DMS 273 (cell line): ENCODE data around the gene ZFP3.
"Not testable (repeated sequence)": the region's sequence is repeated elsewhere in the genome, so short reads cannot be mapped to it uniquely, and the experiment has no call there.

ENCODE experiments used
- DNase-seq: peaks from one replicate; lab custom pipeline; 2025; ENCODE audit not compliant: unreplicated experiment; lab: John Stamatoyannopoulos, UW

Gene ZFP3

DNA sequence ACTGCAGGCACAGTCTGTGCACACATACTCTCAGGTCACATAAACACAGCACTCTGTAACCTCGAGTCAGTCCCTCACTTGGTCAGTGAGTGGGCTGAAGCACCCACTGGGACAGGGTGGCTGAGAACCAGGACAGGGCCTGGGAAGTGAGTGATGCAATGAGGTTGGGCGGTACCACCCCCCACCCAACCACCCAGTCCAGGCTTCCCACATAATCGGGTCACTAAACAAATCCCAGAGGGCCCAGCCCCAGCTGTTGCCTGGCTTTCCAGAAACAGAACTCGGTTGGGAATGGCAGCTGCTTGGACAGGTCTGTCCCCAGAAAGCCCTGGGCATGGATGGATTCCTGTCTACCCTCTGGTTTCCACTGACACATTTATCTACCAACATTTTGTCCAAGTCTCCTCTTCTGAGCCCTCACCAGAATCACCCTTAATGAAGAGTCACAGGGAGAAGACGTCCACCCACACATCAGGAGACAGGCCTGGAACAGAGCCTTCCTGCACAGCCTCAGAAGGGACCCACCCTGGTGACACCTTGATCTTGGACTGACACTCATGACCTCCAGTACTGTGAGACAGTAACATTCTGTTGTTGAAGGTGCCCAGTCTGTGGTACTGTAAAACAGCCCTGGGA, 46.0 kb downstream of the ZFP3 start:
- DNase-seq, result not testable (repeated sequence)

DNA sequence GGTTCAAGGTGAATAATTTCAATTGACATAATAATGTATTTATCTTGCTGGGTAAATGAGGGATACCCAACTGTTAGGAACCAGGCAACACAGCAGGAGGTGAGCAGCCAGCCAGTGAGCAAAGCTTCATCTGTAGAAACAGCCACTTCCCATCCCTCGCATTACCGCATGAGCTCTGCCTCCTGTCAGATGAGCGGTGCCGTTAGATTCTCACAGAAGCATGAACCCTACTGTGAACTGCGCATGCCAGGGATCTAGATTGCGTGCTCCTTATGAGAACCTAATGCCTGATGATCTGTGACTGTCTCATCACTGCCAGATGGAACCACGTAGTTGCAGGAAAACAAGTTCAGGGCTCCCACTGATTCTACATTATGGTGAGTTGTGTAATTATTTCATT, 46.6 kb downstream of the ZFP3 start:
- DNase-seq, result peak; percentile 24

DNA sequence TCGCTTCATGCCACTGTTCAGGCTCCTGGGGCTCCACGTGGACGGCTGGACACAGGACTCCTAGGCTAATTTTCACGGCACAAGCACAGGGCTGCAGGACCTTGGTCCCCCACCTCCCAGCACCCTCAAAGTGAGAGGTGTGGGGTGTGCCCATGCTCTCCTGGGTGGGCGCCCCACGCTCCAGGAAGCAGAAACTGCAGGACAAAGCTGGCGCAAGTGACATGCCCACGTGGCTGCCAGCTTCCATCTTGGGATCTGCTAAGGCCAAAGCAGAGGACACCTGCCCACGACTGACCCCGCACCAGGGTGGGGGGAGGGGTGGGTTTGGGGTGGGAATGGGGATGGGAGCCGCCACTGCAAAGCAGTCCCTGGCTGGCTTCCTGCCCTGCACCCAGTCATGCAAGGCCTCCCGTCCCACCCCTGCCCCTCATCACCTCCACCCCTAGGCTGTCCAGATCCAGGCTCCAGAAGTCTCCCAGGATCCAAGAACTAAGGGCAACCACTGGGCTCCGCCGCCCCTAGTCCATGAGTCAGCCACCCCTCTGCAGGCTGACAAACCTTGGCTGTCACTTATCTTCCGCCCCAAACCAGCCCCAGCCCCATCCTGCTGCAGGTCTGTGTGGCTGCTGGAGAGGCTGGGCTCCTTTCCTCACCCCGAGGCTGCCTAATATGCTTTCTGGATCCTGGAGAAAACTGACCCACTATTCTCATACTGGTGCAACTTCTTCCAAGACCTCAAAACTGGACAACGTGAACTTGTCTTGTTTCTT, 48.6 kb downstream of the ZFP3 start:
- DNase-seq, result no peak

DNA sequence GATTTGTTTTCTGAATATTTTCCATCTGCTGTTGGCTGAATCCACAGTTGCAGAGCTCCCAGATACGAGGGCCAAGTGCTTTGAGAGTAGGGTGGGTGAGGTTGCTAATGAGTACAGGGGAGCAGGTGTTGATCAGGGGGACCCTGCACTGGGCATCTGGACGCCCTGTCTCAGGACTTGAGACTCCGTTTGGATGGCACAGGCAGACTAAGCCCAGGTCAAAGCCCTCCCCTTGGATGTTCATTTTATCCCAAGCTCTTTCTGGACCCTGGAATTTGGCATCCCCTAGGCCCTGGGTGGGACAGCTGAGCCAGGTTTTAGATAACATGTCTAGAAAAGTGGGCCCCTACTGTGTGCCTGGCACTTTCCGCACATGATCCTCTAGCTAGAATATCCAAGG, 49.6 kb downstream of the ZFP3 start:
- DNase-seq, result no peak

DNA sequence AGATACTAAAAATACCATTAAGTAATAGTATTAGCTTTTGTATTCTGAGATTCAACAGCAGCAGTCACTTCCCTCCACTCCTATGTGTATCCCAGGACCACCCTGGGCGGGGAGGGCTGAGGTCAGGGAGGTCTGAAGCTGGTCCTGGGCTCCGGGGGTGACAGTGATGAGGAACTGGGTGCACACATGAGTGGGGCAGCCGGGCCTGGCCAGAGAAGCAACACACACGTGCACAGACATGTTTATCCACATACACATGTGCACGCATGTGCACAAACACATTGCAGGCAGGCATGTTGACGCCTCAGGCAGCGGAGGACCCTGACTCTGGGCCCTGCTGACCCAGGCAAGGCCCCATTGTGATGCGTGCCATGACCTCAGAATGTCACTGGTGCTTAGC, 50.1 kb downstream of the ZFP3 start:
- DNase-seq, result not testable (repeated sequence)

DNA sequence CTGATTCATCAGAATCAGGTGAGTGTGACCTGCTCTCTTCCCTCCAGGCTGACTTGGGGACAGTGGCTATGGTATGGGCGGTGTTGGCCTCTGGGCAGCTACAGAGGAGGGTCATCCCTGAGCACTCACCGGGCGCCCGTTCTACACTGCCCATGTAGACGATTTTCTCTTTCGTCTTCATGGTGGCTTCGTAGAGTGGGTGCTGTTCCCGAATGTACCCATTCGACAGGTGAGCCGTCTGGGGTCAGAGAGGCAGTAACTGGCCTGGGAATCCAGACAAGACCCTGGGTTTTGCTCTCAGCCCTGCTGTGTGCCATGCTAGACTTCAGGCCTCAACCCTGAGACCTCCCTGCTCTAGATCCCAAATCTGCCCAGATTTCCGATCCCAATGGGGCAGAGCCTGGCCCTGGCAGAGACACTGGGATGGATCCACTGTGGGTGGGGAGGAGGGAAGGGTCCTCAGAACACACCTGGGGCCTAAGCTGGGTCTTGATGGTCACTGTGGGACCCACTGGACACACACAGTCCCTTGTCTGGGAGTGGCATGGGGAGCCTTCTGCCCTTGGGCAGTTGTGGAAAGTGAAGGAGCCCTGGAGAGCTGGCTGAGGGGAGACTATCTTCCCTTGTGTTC, 50.8 kb downstream of the ZFP3 start:
- DNase-seq, result no peak

DNA sequence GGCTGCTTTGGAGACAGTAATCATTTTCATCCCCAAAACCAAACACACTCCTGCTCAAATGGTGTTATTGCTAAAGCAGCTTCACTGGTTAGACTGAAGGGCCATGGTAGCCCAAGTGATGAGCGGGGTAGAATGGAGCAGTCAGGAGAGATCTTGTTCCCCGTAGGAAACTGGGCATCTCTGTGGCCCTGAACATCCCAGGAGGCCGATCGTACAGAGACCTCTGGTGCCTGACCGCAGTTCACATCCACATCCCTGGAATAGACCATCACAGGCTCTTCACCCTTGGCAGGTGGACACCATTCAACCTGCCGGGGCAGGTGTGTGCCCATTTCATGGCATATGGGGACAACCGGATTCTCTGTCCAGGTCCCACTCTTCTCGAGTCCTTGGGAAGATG, 51.5 kb downstream of the ZFP3 start:
- DNase-seq, result not testable (repeated sequence)

DNA sequence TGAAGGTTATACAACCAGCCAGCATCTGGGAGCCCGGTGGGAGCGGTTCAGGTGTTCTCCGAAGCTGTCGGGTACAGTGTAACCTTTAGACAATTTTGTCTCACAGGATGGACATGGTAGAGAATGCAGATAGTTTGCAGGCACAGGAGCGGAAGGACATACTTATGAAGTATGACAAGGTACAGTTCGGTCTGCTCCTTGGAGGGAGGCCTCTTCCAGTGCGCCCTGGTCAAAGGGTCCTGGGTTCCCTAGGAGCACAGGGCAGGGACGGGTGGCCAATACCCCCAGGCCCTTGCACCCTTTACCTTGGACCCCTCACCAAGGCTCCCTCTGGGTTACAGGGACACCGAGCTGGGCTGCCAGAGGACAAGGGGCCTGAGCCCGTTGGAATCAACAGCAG, 52.0 kb downstream of the ZFP3 start:
- DNase-seq, result not testable (repeated sequence)

DNA sequence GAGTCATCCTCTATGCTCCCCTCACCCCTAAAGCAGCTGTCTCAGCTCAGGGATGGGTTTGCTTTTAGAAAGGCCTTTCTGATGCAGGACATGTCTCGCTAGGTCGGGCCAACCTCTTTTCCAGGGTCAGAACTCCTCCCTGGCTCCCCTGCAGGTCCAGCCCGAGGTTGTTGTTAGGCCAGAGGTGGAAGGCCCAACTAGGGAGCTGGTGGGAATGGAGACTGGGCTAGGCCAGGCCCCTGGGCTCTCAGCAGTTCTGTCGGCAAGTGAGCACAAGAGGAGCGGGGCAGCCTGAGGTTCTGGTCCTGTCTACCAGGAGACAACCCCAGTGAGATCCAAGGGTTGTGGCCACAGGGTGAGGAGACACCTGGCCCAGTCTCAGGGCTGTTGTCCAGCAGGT, 52.4 kb downstream of the ZFP3 start:
- not testable (repeated sequence) for DNase-seq

DNA sequence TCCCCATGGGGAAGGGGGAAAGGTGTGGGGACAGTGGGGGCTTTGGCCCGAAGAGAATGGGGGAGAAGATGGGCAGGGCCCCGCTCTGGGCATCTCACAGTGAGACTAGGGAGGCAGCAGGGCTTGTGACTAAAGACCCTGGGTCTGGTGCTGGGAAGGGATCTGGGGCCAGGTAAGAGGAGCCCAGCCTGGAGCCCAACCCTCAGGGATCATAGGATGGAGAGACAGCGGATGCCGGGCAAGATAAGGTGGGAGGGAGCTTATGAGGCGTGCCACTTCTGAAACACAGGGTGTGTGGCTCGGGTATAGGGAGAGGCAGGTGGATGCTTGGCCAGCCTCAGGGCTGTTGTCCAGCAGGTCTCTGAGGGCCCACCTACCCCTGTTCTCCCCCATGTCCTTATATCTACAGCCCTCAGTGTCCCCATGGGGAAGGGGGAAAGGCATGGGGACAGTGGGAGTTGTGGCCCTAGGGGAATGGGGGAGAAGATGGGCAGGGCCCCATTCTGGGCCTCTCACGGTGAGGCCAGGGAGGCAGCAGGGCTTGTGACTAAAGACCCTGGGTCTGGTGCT, 53.0 kb downstream of the ZFP3 start:
- DNase-seq, result no peak

DNA sequence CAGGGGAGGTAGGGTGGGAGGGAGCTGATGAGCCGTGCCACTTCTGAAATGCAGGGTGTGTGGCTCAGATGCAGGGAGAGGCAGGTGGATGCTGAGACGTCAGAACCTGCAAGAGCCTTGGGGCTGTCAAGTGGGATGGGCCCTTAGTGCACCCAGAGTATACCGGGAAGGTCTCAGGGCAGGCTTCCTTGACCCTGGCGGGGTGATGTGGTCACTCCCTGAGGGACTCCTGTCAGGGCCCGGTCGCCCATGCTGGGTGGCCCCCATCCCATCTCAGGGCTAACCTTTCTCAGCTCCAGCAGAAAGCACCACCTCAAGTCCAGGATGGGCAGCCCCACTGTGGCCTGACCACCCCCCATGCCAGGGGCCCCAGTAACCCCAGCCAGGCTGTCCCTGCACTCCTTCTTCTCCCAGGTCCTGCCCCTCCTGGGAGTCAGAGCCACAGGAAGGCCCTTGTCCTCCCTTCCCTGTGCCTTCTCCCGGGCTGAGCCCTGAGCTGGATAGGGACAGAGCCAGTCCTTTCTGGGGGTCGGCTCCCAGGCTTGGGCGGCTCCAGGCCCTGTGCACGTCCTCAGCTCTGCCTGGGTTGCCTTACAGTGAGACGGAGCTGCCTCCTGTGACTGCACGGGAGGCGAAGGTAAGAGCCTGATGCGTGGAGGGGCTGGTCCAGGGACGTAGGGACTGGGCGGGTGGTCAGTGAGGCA, 53.7 kb downstream of the ZFP3 start:
- DNase-seq, result not testable (repeated sequence)

DNA sequence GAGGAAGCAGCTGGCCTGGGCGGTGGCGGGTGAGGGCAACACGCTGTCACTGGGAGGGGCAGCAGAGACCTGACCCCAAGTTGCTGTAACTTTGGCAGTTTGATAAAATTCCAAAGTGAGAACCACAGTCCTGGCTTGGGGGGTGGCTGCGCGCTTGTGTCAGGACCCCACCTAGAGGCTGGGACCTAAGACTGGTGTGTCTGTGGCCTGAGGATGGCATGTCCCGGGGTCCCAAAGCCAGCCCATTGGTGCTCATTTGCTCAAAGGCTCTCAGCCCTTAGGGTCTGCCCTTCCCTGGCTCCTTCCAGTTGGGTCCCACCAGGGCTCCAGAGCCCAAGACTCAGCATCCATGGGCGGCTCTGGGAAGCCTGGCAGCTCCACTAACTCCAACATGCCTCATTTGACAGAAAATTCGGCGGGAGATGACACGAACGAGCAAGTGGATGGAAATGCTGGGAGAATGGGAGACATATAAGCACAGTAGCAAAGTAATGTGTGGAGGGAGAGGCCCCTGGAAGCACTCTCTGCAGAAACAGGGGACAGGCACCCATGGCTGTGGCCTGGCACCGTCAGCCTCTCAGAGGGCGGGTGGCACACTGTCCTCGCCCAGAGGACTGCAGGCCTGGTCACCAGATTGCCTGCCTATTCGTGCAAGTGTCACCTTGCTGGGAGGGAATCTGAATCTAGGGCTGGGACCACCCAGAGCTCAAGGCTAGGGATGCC, 54.4 kb downstream of the ZFP3 start:
- DNase-seq, result not testable (repeated sequence)

DNA sequence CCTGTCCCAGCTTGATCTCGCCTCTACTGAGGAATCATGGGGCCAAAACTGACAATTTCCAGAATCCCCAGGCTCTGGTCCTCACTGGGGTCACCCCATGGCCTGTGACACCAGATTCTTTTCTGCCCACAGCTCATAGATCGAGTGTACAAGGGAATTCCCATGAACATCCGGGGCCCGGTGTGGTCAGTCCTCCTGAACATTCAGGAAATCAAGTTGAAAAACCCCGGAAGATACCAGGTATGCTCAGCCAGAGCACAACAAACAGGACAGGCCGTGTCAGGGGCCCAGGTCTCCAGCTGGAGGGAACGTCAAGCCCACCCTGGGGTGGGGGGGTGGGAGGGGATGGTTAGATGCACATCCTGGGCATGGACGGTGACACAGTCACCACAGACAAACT, 55.0 kb downstream of the ZFP3 start:
- no peak for DNase-seq

DNA sequence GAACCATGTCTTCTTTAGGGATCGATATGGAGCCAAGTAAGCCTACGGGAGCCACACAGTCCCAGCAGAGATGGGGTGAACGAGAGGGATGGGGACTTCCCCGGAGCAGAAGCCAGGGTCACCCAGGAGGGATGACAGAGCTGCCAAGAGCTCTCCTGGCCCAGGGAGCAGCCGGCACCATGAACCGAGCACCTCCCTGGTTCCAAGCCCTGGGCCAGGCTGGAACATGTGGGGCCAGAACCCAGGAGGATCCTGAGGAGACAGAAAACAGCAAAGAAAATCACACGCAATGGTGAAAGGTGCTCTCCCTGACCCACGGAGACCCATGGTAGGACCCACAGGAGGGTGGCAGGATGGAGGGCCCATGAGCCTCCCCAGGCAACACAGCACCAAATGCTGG, 55.7 kb downstream of the ZFP3 start:
- not testable (repeated sequence) for DNase-seq

DNA sequence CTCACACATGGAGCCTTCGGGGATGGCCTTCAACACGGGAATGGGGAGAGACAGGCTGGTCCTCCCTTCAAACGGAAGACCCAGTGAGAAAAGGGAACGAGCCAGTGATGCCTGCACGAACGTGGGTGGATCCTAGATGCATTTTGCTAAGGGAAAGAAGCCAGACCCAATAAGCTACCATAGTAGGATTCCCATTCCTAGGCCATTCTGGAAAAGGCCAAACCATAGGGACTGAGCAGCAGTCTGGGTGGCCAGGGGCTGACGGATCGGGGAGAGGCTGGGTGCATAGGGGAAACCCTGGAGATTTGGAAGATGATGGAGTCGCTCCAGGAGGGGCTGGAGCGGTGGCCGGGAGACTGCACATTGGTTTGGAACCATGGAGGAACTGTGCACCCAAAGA, 56.3 kb downstream of the ZFP3 start:
- not testable (repeated sequence) for DNase-seq

DNA sequence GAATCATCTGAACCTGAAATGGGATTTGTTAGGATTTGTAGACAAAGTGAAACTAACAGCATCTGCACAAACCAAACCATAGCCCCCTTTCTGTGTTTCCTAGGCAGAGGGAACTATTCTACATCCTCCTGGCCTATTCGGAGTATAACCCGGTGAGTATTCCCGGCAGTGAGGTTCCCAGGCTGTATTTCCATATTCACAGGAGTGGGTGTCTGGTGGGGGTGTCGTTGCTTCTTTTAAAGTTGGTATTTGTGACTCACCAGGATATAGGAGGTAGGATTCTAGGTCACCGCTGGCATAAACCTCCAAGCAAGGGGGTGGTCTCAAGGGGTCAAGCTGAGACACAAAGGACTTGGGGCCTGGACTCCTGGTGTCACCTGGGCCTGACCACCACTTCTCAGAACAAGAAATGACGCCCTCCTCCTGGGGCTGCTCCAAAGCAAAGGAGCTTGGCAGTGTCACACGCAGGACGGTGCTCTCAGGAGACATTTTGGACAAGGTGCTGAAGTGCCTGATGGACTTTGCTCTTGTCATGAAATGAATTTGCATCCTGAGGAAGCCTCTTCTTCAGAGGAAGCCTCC, 57.0 kb downstream of the ZFP3 start:
- not testable (repeated sequence) for DNase-seq

DNA sequence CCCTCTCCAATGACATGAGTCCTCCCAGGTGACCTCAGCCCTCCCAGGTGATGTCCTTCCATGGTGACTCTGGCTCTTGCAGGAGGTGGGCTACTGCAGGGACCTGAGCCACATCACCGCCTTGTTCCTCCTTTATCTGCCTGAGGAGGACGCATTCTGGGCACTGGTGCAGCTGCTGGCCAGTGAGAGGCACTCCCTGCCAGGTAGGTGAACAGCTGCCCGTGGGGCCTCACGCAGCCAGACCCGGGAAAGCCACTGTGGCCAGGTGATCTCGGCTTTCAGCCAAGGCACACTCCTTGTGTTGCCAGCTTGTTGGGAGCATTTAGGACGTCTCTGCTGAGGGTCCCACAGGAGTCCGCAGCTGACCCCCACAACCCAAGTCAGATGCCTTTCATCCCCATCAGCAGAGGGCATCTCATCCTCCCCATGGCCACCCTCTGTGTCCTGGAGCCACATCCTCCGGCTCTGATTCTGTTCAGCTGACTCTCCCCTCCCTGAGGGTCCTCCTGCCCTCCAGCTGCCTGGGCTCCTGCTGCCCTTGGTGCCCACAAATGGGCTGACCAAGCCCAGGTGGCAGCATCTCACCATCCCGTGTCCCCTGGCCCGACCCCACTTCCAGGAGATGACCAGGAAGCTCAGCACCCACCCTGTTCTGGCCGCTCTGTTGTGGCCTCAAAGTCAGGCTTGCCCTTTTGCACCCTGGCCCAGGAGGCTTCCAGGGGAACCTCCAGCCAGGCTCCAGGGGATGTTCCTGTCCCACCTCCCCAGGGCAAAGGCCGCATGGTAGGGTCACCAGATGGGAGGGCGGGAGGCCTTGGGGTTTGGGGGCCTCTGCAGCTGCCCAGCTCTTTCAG, 57.7 kb downstream of the ZFP3 start:
- no peak for DNase-seq

DNA sequence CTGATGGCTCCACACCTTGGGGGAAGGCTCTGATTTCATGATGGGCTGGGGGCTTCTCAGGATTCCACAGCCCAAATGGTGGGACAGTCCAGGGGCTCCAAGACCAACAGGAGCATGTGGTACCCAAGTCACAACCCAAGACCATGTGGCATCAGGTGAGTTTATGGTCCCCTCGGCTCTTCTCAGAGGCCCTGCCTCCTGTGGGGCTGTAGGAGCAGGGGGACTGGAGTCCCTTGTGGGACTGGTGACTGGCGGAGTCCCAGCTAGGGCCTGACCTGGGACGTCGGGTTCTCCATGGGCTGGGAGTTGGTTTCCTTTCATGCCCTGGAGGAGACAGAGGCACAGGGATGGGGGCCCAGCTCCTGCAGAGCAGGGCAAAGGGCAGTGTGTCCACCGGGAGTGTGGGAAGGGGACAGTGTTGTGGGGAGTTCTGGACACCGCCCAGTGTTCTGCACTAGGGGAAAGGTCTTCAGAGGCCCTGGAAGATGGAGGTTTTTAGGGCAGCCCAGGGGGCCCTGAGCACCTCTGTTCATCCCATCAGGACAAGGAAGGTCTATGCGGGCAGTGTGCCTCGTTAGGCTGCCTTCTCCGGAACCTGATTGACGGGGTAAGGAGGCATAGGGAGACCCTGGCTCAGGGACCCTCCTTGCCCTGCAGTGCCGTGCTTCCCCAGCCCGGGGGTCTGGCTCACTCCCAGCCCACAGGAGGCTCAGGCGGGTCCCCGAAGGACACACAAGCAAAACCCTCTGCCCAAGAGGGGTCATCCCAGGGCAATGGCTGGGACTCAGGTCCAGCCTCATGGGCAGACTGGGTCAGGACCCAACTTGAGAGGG, 58.5 kb downstream of the ZFP3 start:
- not testable (repeated sequence) for DNase-seq
